Measurements from ENCODE around the gene NEURL1B.
"Not testable (repeated sequence)": the region's sequence is repeated elsewhere in the genome, so short reads cannot be mapped to it uniquely, and the experiment has no call there.

NEURL1B gene

GRCh38 chr5:172648755-172649154 is 7.7 kb downstream of the NEURL1B start:
- H3K9me2 ChIP-seq (replicated peaks; ENCODE audit: low read depth, low read length) = no peaks in the 10 kb centered on the region
- TF ChIP-seq CTCF (conservative IDR thresholded peaks at IDR 0.05; ENCODE audit: low read length) (no peak), EZH2phosphoT487 (IDR thresholded peaks at IDR 0.05; ENCODE audit: borderline replicate concordance) (no peak)
- H3K4me1 ChIP-seq (ENCODE audit: insufficient read depth, low read length, poor library complexity, severe bottlenecking) = peaks cover 7% of the 10 kb centered on the region
- peaks cover 21% of the 10 kb centered on the region; the same call in 1 of the 2 replicates for H3K79me2 ChIP-seq (ENCODE audit: insufficient read depth, low read length)
- no peak overlapping the region for H2AFZ ChIP-seq (ENCODE audit: low read length)
- H3K4me3 ChIP-seq (ENCODE audit: low read length, poor library complexity, severe bottlenecking) = no peak overlapping the region
- H3K4me2 ChIP-seq (ENCODE audit: low read depth, low read length, poor library complexity, severe bottlenecking) = no peak overlapping the region
- H4K20me1 ChIP-seq (ENCODE audit: insufficient read depth, low read length, poor library complexity, severe bottlenecking) = no peaks in the 10 kb centered on the region
- no peaks in the 10 kb centered on the region for H3K36me3 ChIP-seq (ENCODE audit: insufficient read depth, low read length)
- H3K9ac ChIP-seq (ENCODE audit: low read depth, low read length, poor library complexity, severe bottlenecking) = no peak overlapping the region
- H3K9me3 ChIP-seq (ENCODE audit: insufficient read depth, low read depth, low read length) = no peaks in the 10 kb centered on the region
- H3K27me3 ChIP-seq (ENCODE audit: insufficient read depth, low read length, poor library complexity, severe bottlenecking) = no peaks in the 10 kb centered on the region
- no peaks in the 10 kb centered on the region for H3F3A ChIP-seq (ENCODE audit: low read depth)

- not testable (repeated sequence) for H3K27me3 ChIP-seq (ENCODE audit: insufficient read depth, low read length, poor library complexity, severe bottlenecking); H3K79me2 ChIP-seq (ENCODE audit: insufficient read depth, low read length); H3K4me2 ChIP-seq (ENCODE audit: low read depth, low read length, poor library complexity, severe bottlenecking); H3K9ac ChIP-seq (ENCODE audit: low read depth, low read length, poor library complexity, severe bottlenecking); H2AFZ ChIP-seq (ENCODE audit: low read length); H3F3A ChIP-seq (ENCODE audit: low read depth); H4K20me1 ChIP-seq (ENCODE audit: insufficient read depth, low read length, poor library complexity, severe bottlenecking); H3K4me1 ChIP-seq (ENCODE audit: insufficient read depth, low read length, poor library complexity, severe bottlenecking); H3K9me3 ChIP-seq (ENCODE audit: insufficient read depth, low read depth, low read length); H3K9me2 ChIP-seq (replicated peaks; ENCODE audit: low read depth, low read length); H3K4me3 ChIP-seq (ENCODE audit: low read length, poor library complexity, severe bottlenecking); H3K36me3 ChIP-seq (ENCODE audit: insufficient read depth, low read length)
Observed at GRCh38 chr5:172656496-172656895, 15.4 kb downstream of the NEURL1B start.

GRCh38 chr5:172657524-172658233 is 16.6 kb downstream of the NEURL1B start:
- H3F3A ChIP-seq (ENCODE audit: low read depth); H3K36me3 ChIP-seq (ENCODE audit: insufficient read depth, low read length); H3K4me2 ChIP-seq (ENCODE audit: low read depth, low read length, poor library complexity, severe bottlenecking); H3K9ac ChIP-seq (ENCODE audit: low read depth, low read length, poor library complexity, severe bottlenecking); H3K79me2 ChIP-seq (ENCODE audit: insufficient read depth, low read length); H2AFZ ChIP-seq (ENCODE audit: low read length); H3K9me3 ChIP-seq (ENCODE audit: insufficient read depth, low read depth, low read length); H3K4me1 ChIP-seq (ENCODE audit: insufficient read depth, low read length, poor library complexity, severe bottlenecking); H4K20me1 ChIP-seq (ENCODE audit: insufficient read depth, low read length, poor library complexity, severe bottlenecking); H3K27me3 ChIP-seq (ENCODE audit: insufficient read depth, low read length, poor library complexity, severe bottlenecking); H3K4me3 ChIP-seq (ENCODE audit: low read length, poor library complexity, severe bottlenecking); H3K9me2 ChIP-seq (replicated peaks; ENCODE audit: low read depth, low read length): not testable (repeated sequence)

- H3K9ac ChIP-seq (ENCODE audit: low read depth, low read length, poor library complexity, severe bottlenecking) = no peak overlapping the region
- H3K9me2 ChIP-seq (replicated peaks; ENCODE audit: low read depth, low read length) = no peaks in the 10 kb centered on the region
- no peak overlapping the region for H2AFZ ChIP-seq (ENCODE audit: low read length)
- H3K27me3 ChIP-seq (ENCODE audit: insufficient read depth, low read length, poor library complexity, severe bottlenecking) = no peaks in the 10 kb centered on the region
- no peaks in the 10 kb centered on the region for H4K20me1 ChIP-seq (ENCODE audit: insufficient read depth, low read length, poor library complexity, severe bottlenecking)
- H3K79me2 ChIP-seq (ENCODE audit: insufficient read depth, low read length) = no peaks in the 10 kb centered on the region; the same call in 1 of the 2 replicates
- H3K4me2 ChIP-seq (ENCODE audit: low read depth, low read length, poor library complexity, severe bottlenecking) = no peak overlapping the region
- no peaks in the 10 kb centered on the region for H3K9me3 ChIP-seq (ENCODE audit: insufficient read depth, low read depth, low read length)
- H3K4me1 ChIP-seq (ENCODE audit: insufficient read depth, low read length, poor library complexity, severe bottlenecking) = no peaks in the 10 kb centered on the region
- H3F3A ChIP-seq (ENCODE audit: low read depth) = no peaks in the 10 kb centered on the region
- H3K36me3 ChIP-seq (ENCODE audit: insufficient read depth, low read length) = no peaks in the 10 kb centered on the region
- H3K4me3 ChIP-seq (ENCODE audit: low read length, poor library complexity, severe bottlenecking) = no peak overlapping the region
- TF ChIP-seq EZH2phosphoT487 (IDR thresholded peaks at IDR 0.05; ENCODE audit: borderline replicate concordance) (no peak), CTCF (conservative IDR thresholded peaks at IDR 0.05; ENCODE audit: low read length) (no peak)
Observed at GRCh38 chr5:172658391-172658790, 17.3 kb downstream of the NEURL1B start.

Data from Loucy (cell line).